ENCODE data around the gene CDSN.

DNA sequence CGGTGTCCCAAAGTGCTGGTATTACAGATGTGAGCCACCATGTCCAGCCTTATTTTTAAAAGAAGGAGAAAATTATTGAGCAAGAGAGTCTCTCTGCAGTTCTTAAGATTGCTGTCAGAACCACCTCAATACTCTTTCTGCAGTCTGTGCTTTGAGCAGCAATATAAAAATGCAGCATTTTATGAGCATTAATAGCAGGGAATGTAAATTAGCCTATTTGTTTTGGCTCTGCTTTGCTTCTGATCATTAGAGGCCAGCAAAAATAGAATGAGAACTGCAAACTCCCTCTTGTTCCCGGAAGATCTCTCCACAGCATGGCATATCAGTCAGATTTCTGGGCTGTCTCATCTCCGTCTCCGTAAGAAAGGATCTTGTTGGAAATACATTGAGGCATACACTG, 43.6 kb downstream of the CDSN start:
- TF ChIP-seq POLR2A (IDR thresholded peaks at IDR 0.05; ENCODE audit: low read depth, low read length) (no peak), PAX5 (IDR thresholded peaks at IDR 0.05; ENCODE audit: insufficient read depth, low read length, severe bottlenecking) (no peak), POLR2AphosphoS5 (IDR thresholded peaks at IDR 0.05; ENCODE audit: low read depth, low read length) (no peak)

All from GM12891 (cell line).